Medulla oblongata (tissue), 1 donor: ENCODE data around the gene CIITA.

Experiments used
- DNase-seq: peaks from one replicate; pipeline ENCODE4 v3.0.0-alpha.2; 2015; ENCODE audit errors: extremely low spot score

The CIITA gene

GRCh38 chr16:10880594-10881452 lies 3.8 kb downstream of the CIITA start:
- DNase-seq, result peak; percentile 39

GRCh38 chr16:10881479-10882030 lies 4.6 kb downstream of the CIITA start:
- DNase-seq, result no peak

- no peak for DNase-seq
Observed at GRCh38 chr16:10883004-10883403, 6.0 kb downstream of the CIITA start.

GRCh38 chr16:10885246-10885645 lies 8.2 kb downstream of the CIITA start:
- peak; percentile 82 for DNase-seq

GRCh38 chr16:10888320-10888937 lies 11.4 kb downstream of the CIITA start:
- peak; percentile 54 for DNase-seq

GRCh38 chr16:10889855-10890254 lies 12.9 kb downstream of the CIITA start:
- no peak for DNase-seq

GRCh38 chr16:10892782-10893318 lies 15.8 kb downstream of the CIITA start:
- no peak for DNase-seq

GRCh38 chr16:10895053-10895946 lies 18.3 kb downstream of the CIITA start:
- no peak for DNase-seq

GRCh38 chr16:10896165-10896564 lies 19.2 kb downstream of the CIITA start:
- no peak for DNase-seq

- peak; percentile 45 for DNase-seq
Observed at GRCh38 chr16:10896723-10897122, 19.7 kb downstream of the CIITA start.

GRCh38 chr16:10897134-10897533 lies 20.1 kb downstream of the CIITA start:
- DNase-seq, result peak; percentile 54

GRCh38 chr16:10902999-10903398 lies 26.0 kb downstream of the CIITA start:
- no peak for DNase-seq

GRCh38 chr16:10906482-10906881 lies 29.5 kb downstream of the CIITA start:
- no peak for DNase-seq

GRCh38 chr16:10906914-10907756 lies 30.1 kb downstream of the CIITA start:
- DNase-seq, result no peak

GRCh38 chr16:10907757-10908045 lies 30.7 kb downstream of the CIITA start:
- DNase-seq, result no peak

GRCh38 chr16:10911267-10911666 lies 34.3 kb downstream of the CIITA start:
- DNase-seq, result no peak

- DNase-seq, result no peak
Observed at GRCh38 chr16:10916534-10916933, 39.5 kb downstream of the CIITA start.

GRCh38 chr16:10918294-10919002 lies 41.4 kb downstream of the CIITA start:
- peak; percentile 95 for DNase-seq

- DNase-seq, result no peak
Observed at GRCh38 chr16:10919003-10919351, 42.0 kb downstream of the CIITA start.

- no peak for DNase-seq
Observed at GRCh38 chr16:10920726-10921427, 43.9 kb downstream of the CIITA start.
